Activated T-helper 1 cell treated with Interleukin-2 at 50 U/mL for 16 hours (primary cell): ENCODE data around the gene RPUSD4.
"Not testable (repeated sequence)": the region's sequence is repeated elsewhere in the genome, so short reads cannot be mapped to it uniquely, and the experiment has no call there.

ENCODE experiments used
- DNase-seq: peaks from one replicate; pipeline ENCODE4 v3.0.0-alpha.2; 2020; ENCODE audit warnings: low read depth

Gene RPUSD4, protein sequence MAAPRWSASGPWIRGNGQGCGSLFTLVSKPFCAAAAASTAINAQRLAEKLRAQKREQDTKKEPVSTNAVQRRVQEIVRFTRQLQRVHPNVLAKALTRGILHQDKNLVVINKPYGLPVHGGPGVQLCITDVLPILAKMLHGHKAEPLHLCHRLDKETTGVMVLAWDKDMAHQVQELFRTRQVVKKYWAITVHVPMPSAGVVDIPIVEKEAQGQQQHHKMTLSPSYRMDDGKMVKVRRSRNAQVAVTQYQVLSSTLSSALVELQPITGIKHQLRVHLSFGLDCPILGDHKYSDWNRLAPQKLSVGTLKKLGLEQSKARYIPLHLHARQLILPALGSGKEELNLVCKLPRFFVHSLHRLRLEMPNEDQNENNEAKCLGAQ

DNA sequence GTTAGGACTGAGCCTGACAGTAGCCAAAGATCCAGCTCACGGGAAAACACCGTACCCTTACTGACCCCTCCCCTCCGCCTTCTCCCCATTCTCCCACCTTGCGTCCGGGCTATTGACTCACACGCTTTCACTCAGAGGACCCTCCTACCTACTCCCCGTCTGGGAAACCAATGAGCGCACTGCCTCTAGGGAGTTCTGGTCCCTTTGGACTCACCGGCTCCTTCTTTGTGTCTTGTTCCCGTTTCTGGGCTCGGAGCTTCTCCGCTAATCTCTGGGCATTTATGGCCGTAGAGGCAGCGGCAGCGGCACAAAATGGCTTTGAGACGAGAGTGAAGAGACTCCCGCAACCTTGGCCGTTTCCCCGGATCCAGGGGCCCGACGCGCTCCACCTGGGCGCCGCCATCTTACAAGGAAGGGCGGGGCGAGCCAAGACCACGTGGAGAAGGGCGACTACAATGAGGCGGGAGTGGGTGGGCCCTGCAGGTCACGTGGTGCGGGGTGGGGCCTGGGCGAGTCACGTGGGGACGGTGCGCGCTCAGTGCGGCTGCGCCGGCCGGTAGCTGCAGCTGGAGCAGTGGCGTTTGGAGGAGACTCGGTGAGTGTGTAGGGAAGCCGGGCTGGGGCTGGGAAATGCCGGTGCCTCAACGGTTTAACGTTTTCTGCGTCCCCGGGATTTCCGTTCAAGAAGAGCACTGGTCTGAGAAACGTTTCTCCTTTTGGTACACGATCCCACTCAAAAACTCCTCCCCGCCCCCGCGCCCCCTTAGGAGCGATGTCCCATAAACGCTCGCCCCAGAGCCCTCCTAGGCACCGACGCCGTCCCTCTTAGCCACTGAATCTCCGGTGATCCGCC is at the start of gene RPUSD4, which contains the start of gene FAM118B:
Gene RPUSD4 (minus strand): TSS at position 415 of the 853 bp plus-strand sequence. CDS start 12 bp downstream, at position 403.
Gene FAM118B (plus strand): TSS at position 547 of the 853 bp plus-strand sequence. CDS start 23,220 bp downstream, outside the sequence.
- DNase-seq = peak; percentile 97

DNA sequence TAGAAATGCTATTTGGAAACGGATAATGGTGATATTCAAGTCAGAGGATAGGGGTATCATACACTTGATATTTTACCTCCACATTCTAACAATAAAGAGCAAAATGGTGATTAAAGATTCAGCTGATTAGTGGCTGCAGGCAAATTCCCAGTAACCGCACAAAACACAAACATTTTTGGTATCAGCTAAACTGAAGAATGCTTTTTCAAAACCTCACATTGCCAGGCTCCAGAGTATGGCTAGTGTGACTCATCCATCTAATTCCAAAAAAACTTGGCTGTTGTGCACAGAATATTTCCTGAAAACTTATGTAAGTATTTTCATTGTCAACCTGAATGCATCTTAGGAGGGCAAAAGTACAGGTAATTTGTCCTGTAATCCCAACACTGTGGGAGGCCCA is 46.3 kb upstream of the RPUSD4 start:
- DNase-seq = no peak

DNA sequence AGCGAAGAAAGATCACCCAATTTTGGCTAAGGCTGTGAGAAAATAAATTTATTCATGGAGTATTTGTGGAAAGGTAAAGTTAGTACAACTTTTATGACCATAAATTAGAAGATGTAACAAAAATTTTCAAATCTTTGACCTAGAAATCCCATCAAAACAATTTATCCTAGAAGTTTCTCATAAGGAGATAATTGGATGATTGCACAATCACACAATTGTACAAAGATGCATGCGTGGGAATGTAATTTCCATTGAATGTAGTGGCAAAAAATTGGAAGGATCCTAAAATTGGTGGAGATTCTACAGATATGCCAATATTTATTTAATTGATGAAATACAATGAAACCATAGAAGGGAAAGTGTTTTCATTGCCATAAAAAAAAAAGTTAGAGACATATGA is 45.7 kb upstream of the RPUSD4 start:
- no peak for DNase-seq

DNA sequence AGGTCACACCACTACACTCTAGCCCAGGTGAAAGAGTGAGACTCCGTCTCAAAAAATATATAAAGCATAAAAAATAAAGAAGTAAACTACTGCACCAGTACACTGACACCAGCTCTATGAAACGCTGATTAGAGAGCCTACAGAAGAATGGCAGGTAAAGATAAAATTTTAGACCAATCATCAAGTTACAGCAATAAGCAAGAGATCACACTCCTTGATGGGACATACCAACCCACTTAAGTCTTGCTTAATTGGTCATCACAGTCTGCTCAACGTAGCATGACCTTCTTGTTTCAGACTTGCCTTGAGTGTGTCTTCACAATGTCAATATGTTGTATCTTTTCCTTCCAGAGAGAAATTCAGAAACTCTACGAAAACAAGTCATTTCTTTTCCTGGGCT is 44.8 kb upstream of the RPUSD4 start:
- no peak for DNase-seq

DNA sequence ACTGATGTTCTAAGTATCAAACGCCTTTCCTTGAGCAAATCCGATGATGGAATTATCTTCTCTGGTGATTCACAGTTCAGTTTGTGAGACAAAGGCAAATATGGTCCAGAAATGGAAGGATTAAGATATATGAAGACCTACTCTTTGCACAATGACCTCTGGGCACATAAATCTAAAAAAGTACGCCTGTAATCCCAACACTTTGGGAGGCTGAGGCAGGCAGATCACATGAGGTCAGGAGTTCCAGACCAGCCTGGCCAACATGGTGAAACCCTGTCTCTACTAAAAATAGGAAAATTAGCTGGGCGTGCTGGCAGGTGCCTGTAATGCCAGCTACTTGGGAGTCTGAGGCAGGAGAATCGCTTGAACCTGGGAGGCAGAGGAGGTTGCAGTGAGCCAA is 44.1 kb upstream of the RPUSD4 start:
- not testable (repeated sequence) for DNase-seq

DNA sequence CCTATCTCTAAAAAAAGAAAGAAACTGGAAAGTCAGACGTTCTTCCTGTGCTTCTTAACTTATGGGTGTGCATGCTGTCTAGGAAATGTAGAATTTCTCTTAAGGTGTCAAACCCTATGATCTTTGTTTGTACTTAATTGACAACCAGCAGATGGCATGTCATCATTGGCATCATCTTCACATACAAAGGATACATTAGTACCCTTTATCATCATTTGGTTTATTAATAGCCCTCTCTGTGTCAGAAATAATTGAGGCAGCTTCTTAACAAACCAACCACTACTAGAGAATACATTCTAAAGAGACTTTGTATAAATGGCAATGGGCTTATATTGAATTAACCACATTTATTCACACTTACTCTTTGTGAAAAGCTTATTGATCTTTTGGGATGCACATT is 43.4 kb upstream of the RPUSD4 start:
- DNase-seq = no peak

DNA sequence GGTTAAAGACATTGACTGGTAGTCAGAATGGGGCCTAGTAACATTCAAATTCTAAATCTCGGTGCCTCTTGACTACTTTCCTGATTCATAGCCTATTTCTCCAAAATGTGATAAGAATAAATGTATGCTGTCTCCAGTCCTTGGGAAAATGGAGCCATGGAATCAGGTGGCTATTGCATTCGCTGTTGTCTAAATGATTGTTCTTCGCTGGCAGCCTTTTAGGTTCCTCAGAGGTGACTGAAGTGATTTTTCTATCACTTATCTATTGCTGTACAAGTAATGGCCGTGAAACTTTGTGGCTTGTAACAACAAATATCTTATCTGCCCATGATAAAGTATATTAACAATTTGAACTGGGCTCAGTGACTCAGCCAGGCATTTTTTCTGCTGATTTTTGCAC is 41.8 kb upstream of the RPUSD4 start:
- DNase-seq = no peak

DNA sequence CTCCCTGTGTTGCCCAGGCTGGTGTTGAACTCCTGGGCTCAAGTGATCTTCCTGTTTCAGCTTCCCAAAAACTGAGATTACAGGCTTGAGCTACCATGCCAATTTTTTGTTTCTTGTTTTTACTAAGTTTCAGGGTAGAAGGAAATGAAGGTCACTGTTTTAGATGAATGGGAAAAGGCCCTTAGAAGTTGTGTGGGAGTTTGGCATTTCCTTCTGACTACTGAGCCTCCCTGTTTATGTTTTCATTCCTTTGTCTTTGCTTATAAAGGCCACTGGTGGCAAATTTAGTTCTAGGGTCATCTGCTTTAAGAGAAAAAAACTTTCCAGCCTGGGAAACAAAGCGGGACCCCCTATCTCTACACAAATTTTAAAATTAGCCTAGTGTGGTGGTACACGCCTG is 35.2 kb upstream of the RPUSD4 start:
- no peak for DNase-seq

DNA sequence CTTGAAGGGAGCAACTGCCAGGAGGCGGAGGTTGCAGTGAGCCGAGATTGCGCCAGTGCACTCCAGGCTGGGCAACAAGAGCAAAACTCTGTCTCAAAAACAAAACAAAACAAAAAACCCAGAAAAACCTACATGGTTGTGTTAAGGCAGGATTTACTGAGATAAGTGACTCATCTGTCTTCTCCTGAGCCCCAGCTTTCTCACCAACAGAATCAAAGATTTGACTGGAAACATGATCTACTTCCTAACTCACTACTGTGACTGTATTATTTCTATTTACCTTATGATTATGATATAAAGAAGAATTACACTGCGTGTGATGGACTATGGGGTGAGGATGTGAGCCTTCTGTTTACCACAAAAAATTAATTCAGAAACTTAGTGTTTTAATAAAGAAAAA is 21.9 kb upstream of the RPUSD4 start:
- no peak for DNase-seq

DNA sequence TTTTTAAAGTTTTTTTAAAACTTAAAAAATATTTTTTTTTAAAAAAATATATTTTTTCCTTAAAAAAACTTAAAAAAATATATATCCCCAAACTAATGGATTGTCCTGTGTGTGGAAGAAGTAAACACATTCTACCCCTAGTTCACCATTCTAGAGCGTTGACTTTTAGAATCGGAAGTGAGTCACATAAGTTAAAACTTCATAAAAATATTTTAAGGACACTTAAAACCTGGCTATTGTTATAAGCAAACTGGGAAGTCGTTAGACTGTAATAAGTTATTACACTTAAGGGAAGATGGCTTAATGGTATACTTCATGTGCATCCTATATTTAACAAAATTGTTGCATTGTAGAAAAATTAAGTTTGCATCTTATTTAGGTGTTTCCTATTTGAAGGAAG is 21.2 kb upstream of the RPUSD4 start:
- no peak for DNase-seq

DNA sequence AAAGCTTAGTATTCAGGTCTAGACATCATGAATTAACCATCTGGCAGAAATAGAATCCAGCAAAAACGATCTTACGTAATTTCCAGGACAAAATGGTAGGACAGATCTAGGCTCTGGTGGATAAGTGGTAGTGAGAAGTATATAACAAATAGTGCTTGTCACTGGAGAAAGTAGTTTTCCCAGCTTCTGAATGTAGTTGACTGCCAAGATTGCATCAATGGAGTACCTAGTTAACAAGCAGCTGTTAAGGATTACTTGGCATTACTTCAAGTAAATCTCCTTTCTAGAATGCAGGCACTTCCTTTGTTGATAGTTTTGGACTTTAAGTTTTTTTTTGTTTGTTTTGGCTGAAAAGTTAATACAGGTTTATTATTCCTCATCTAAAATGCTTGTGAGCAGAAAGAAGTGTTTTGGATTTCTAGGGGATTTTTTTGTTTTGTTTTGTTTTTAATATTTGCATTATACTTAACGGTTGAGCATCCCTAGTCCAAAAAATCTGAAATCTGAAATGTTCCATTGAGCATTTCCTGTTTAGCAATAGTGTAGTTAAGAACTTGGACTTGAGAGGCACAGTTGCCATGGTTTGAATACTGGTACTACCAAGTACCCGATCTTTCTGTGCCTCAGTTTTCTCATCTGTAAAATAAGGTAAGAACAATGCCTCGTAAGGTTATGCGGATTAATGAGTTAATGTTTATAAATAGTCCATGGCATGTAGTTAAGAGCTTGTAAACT is 20.4 kb upstream of the RPUSD4 start:
- no peak for DNase-seq

DNA sequence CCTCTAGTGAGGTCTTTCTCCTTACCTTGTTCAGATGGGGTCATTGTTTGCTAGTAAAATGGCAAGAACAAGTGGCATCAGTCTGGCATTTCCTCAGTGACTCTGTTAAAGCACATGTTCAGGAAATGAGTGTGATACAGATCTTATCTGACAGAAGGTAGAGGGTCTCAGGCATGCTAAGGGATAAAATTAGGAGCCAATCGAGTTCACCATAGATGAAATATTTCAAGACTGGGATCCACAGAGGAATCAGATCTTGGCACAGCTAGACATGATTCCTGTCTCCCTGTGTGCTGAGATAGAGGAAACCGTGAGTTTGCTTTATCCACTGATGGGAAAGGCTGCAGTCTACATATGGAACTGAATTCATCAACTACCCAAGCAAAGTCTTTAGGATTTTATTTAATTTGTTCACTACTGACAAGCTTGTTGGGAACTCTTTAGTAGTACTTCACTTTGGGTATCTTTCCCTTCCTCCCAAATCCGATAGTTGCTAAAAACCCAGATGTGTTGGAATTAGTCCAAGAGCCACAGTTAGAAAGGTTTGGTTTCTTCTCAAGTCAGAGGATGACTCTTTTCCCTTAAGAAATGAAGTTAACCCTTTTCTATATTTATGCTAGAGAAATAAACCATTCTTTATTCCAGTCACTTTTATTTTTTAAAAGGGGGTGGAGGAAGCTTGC is 18.5 kb upstream of the RPUSD4 start:
- no peak for DNase-seq

DNA sequence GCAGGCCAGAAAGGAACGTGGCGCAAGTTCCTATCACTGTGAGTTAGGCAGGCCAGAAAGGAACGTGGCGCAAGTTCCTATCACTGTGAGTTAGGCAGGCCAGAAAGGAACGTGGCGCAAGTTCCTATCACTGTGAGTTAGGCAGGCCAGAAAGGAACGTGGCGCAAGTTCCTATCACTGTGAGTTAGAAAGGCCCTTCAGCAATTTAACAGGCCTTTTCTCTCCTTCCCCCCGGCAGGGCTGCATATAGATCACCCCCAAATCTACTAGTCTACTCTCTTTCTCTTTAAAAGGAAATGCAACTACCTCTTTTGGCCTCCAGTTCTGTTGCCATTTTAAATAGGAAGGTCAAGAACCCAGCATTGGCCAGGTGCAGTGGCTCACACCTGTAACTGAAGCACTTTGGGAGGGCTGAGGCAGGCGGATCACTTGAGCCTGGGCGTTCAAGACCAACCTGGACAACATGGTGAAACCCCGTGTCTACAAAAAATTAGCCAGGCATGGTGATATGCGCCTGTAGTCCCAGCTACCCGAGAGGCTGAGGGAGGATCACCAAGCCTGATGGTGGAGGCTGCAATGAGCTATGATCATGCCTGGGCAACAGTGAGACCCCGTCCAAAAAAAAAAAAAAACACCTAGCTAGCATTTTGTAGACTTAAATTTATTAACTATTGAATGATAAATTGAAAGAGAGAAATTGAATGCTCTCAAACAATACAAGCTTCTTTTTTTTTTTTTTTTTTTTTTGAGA is 15.1 kb upstream of the RPUSD4 start:
- no peak for DNase-seq

DNA sequence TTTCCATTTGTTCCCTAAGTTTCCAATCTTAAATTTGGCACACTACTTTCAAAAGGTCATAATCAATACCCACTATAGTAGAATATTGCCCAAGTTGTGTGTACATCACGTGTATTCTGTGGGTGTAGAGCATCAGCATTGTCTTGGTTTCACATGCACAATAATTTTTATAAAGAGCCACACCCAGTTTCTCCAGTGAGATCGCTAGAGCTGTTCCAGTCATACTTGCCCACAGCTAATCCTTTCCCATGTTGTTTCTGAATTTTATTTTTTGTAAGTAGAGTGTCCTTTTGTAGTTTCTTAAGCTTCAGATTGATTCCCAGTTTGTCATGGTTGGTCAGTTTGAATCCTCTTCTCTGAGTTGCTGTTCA is 13.8 kb upstream of the RPUSD4 start:
- DNase-seq = no peak

DNA sequence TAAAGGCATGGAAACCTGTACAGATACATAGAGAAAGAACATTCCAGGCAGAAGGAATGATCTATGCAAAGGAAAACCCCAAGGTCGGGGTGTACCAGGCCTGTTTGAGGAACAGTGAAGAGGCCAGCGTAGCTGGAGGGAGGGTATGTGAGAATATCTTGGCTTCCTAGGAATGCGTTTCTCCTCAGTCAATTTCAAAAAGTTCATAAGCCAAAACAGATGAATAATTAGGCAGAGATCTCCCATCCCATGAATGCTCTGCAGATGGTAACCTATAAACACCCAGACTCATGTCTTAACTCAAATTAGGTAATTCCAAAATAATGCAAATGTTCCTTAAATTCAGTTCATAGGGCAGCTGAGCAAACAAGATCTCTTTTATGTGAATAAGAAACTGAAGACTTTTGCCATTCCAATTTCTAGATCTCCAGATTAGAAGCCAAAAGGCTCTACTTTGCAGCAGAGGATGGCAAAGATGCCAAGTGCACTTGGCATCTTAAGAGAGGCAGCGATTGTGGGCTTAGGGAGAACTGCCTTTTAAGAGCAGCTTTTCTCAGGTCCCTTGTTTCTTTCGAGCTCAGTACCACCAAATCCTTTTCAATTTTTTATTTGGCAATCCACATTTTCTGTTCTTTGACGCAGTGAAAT is 13.3 kb upstream of the RPUSD4 start:
- DNase-seq = no peak

DNA sequence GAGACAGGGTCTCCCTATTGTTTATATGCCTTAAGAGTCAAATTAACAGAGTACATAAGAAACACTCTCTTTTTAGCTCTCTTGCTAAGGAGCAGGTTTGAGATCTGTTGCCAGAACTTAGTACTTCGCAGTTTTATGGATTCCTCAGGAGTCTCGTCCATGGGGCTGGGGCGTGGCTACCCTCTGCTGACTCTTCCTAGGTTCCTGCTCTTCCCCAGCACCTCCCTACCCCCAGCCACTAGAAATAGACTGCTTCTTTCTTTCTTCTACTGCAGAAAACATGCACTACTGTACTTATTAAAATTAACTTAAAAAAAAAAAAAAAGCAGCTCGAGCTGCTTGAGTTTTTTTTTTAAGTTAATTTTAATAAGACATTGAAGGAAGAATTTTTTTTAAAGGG is 8.1 kb upstream of the RPUSD4 start:
- no peak for DNase-seq

DNA sequence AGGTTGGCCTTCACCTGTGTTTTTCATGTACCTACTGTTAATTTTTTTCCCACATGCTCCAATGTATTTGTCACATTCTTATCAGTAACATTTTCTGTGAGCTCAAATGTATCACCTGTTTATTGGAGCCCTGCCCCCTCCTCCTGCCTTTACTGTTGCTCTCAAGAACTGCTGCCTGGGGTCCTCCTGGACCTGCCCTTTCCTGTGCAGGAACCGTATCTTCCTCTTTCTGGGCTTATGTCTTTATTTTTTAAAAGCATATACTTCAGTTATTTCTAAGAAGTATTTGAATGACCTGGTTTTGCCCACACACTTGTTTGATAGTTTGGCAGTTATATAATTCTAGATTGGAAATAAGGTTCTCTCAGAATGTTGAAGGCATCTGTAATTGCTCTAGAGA is 6.0 kb upstream of the RPUSD4 start:
- DNase-seq = no peak

DNA sequence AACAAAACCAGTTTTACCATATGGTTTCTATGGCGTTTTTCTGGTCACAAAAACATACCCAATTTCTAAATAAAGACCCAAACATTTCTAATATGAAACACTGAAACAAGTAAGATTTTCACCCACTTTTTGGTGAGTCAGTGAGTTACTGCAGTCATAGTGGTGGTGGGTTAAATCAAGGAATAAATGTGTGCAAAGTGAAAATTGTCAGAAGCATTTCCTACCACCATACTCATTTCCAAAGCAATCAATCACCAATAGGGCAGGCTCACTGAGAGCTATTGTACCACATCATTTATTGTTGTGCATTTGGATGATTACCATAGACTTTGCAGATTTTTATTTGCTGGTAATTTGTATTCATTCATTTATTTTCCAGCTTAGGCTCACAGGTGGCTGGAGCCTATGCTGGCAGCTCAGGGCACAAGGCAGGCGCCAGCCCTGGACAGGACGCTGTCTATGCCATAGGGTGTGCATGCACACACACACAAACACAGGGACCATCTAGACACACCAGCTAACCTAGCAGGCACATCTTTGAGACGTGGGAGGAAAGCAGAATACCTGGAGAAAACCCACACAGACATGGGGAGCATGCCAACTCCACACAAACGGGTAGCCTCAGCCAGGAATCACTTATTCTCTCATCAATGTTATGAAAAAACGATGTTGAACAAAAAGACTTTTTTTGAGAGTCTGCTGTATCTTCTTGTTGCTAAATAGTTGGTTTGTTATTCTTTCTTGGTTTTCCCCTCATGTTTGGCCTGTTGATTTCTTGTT is 5.3 kb upstream of the RPUSD4 start:
- DNase-seq = no peak

DNA sequence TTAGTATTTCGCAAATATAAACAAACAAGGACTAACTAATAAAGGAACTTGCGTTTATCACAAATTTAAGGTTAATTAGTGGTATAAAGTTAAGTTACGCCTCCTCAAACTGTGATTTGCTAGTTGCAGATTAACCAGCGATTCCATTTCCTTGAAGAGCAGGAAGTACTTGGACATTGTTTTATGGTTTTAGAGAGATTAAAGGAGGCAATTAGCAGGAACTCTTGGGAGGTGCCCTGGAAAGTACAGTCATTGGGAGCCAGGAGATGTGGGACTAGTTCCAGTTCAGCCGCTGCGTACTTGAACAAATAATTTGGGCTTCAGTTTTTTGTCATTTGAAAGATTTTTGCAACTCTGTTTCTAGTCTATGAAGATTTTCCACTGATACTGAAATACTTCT is 3.4 kb upstream of the RPUSD4 start:
- DNase-seq = no peak

DNA sequence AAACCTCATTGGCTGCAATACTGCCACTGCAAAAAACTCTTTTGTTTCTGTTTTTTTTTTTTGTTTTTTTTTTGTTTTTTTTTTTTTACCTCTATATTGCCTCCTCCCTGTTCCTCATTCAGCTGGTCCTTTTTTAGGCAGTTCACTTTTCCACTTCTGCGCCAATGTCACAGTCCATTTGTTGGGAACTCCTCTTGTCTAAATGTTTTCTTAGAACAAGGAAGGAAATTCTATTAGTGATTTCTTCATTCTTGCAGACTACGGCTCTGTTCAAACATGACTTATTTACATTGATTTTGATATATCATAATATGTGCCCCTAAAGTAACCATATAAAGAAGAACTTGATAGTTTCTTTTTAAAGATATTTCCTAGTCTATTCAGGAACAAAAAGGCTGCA is 3.0 kb upstream of the RPUSD4 start:
- DNase-seq = no peak
